AG09319 (cell line): ENCODE data around the gene HID1.

Experiments
- DNase-seq: peaks from one replicate; pipeline ENCODE4 v3.0.0-alpha.2; 2010; ENCODE audit warnings: low read depth; ENCODE audit errors: extremely low read depth
- CTCF ChIP-seq: IDR thresholded peaks from 2 replicates; pipeline ENCODE4 v1.5.1; 2011; ENCODE audit warnings: low read depth, mild to moderate bottlenecking, inconsistent platforms, low read length, moderate library complexity

Gene HID1

GRCh38 chr17:74963656-74964055 is 8.9 kb downstream of the HID1 start:
- no peak for DNase-seq

GRCh38 chr17:74962622-74963394 is 9.8 kb downstream of the HID1 start:
- TF ChIP-seq CTCF, result no peak
- DNase-seq, result no peak

More at GRCh38 chr17:74963656-74964055, 8.9 kb downstream of the HID1 start:
- TF ChIP-seq CTCF, result no peak

GRCh38 chr17:74961657-74962350 is 10.8 kb downstream of the HID1 start:
- peak; percentile 67 for DNase-seq
- TF ChIP-seq CTCF, result peak; percentile 68

- DNase-seq, result no peak
- peak; percentile 21 for TF ChIP-seq CTCF
Measured at GRCh38 chr17:74960570-74961342, 11.8 kb downstream of the HID1 start.

- TF ChIP-seq CTCF, result no peak
- DNase-seq, result no peak
Measured at GRCh38 chr17:74959826-74960515, 12.6 kb downstream of the HID1 start.

GRCh38 chr17:74957935-74958740 is 14.4 kb downstream of the HID1 start:
- DNase-seq, result no peak
- TF ChIP-seq CTCF, result peak; percentile 92
